Breast epithelium (tissue), 4 donors: ENCODE measurements around the gene EPO. TPM values are rescaled to one million over a fixed set of nuclear protein-coding genes. Genes with fewer than 3 reads are reported as not detected.

ENCODE experiments used
- DNase-seq, 2 donors: peaks; one replicate each; pipeline ENCODE4 v3.0.0-alpha.2; 2019; ENCODE audit warnings: low spot score in 2 of 2
- H3K27ac ChIP-seq, 2 donors: fragments of 200-600 bp; sonication (generic) in 1 of 2; one replicate each; pipeline ENCODE4 v1.5.1; 2016 to 2019; ENCODE audit warnings: mild to moderate bottlenecking in 1 of 2
- H3K27me3 ChIP-seq, 2 donors: fragments of 200-600 bp; sonication (generic) in 1 of 2; one replicate each; pipeline versions ENCODE4 v1.5.1 to v1.6.0; 2017 to 2019; ENCODE audit warnings: control low read depth in 1 of 2, mild to moderate bottlenecking in 1 of 2
- H3K36me3 ChIP-seq: fragments of 200-600 bp; one replicate; pipeline ENCODE4 v1.5.1; 2019
- H3K4me1 ChIP-seq, 2 donors: fragments of 200-600 bp; sonication (generic); one replicate each; pipeline ENCODE4 v1.5.1; 2016 to 2019; ENCODE audit warnings: control low read depth in 1 of 2
- H3K4me3 ChIP-seq, 3 donors: fragments of 200-600 bp; sonication (generic); 1 replicate in 2 of 3; 2 replicates in 1 of 3; pipeline ENCODE4 v1.5.1; 2016 to 2019; ENCODE audit warnings: mild to moderate bottlenecking in 3 of 3, moderate library complexity in 2 of 3
- H3K9me3 ChIP-seq, 2 donors: fragments of 200-600 bp; sonication (generic) in 1 of 2; one replicate each; pipeline ENCODE4 v1.5.1; 2016 to 2019; ENCODE audit warnings: control low read depth in 1 of 2
- POLR2A ChIP-seq: fragments of 450-650 bp; IDR thresholded peaks from one replicate; pipeline ENCODE4 v1.6.1; 2016; ENCODE audit warnings: antibody characterized with exemption, mild to moderate bottlenecking, moderate library complexity
- POLR2AphosphoS5 ChIP-seq, 3 donors: sonication (generic); formaldehyde crosslinking; IDR thresholded peaks; one replicate each; pipeline ENCODE4 v1.6.1; 2017; ENCODE audit warnings: antibody characterized with exemption in 3 of 3
- intact Hi-C: fragments of 100-400 bp; cut with DNase I; formaldehyde crosslinking; loops from one replicate; pipeline ENCODE4 v1.15.1; 2023; ENCODE audit warnings: low total_unique reads
- total RNA-seq, 3 donors: library from RNA; depleted of rRNA; stranded (reverse); fragments of >200 nt; gene quantifications; one replicate each; pipeline ENCODE4 v1.1.0, GENCODE V29; 2016
- TF ChIP-seq, protein P1 (sequence below), 3 donors: fragments of 450-650 bp; IDR thresholded peaks; one replicate each; pipeline ENCODE4 v1.5.1; 2016 to 2017; ENCODE audit warnings: antibody characterized with exemption in 3 of 3, mild to moderate bottlenecking in 3 of 3, moderate library complexity in 3 of 3

EPO gene
- total RNA-seq, 3 donors from 2014 or later = not detected

DNA sequence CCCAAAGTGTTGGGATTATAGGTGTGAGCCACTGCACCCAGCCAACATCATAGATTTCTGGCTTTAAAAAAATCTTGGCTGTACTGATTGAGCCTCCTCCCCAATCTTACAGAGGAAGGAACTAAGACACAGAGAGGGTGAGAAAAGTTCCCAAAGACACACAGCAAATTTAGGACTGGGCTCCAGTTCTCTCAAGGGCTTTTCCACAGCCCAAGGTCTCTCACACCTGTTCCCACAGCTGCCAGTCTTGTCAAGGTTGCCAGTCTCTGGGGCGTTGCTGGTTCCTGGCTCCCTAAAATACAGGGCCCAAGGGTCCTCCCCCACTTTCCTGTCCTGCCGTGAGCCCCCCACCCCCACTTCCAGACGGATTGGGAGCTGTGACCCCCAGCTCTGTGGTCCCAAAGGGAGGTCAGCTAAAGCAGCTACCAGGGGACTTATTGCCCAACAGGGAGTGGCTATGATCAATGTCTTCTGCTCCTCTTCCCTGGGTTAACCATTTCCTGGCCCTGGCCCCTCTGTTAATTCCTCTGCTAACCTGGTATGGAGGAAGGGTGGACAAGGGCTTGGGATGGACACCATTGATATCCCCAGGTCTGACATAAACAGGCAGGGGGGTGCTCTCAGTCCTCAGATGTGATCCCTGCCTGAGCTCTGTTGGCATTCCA, 10.0 kb downstream of the EPO start:
- no peak overlapping the region for H3K27ac ChIP-seq
- H3K27me3 ChIP-seq = no peaks in the 10 kb centered on the region
- H3K9me3 ChIP-seq = no peaks in the 10 kb centered on the region
- no peaks in the 10 kb centered on the region for H3K36me3 ChIP-seq
- no peaks in the 10 kb centered on the region for H3K4me1 ChIP-seq
- TF ChIP-seq, protein P1, sequence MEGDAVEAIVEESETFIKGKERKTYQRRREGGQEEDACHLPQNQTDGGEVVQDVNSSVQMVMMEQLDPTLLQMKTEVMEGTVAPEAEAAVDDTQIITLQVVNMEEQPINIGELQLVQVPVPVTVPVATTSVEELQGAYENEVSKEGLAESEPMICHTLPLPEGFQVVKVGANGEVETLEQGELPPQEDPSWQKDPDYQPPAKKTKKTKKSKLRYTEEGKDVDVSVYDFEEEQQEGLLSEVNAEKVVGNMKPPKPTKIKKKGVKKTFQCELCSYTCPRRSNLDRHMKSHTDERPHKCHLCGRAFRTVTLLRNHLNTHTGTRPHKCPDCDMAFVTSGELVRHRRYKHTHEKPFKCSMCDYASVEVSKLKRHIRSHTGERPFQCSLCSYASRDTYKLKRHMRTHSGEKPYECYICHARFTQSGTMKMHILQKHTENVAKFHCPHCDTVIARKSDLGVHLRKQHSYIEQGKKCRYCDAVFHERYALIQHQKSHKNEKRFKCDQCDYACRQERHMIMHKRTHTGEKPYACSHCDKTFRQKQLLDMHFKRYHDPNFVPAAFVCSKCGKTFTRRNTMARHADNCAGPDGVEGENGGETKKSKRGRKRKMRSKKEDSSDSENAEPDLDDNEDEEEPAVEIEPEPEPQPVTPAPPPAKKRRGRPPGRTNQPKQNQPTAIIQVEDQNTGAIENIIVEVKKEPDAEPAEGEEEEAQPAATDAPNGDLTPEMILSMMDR (IDR thresholded peaks at IDR 0.05) = no peak
- TF ChIP-seq POLR2A = no peak
- TF ChIP-seq POLR2AphosphoS5 (IDR thresholded peaks at IDR 0.05) = no peak
- no peak for DNase-seq
- no peak overlapping the region for H3K4me3 ChIP-seq
- intact Hi-C loops = no loop called here

DNA sequence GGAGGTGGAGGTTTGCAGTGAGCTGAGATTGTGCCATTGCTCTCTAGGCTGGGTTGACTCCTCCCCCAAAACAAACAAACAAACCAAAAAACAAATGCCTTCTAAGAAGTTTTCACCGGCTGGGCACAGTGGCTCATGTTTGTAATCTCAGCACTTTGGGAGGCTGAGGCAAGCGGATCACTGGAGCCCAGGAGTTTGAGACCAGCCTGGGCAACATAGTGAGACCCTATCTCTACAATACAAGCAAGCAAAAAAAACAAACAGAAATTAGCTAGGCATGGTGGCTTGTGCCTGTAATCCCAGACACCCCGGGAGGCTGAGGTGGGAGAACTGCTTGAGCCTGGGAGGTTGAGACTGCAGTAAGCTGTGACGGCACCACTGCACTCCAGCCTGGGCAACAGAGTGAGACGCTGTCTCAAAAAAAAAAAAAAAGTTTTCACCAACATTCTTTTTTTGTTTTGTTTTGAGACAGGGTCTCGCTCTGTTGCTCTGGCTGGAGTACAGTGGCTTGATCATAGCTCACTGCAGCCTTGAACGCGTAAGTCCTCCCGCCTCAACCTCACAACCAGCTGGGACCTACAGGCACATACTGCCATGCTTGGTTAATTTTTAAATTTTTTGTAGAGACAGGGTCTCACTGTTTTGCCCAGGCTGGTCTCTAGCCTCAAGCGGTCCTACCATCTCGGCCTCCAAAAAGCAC, 11.8 kb downstream of the EPO start:
- Histone ChIP-seq H3K4me1 (no peaks in the 10 kb centered on the region), H3K9me3 (no peaks in the 10 kb centered on the region), H3K36me3 (no peaks in the 10 kb centered on the region), H3K27me3 (no peaks in the 10 kb centered on the region), H3K27ac (no peak overlapping the region), H3K4me3 (no peak overlapping the region)
- intact Hi-C loops = no loop called here
- DNase-seq = no peak
- no peak for TF ChIP-seq POLR2A
- TF ChIP-seq, protein P1 (IDR thresholded peaks at IDR 0.05) = no peak
- TF ChIP-seq POLR2AphosphoS5 (IDR thresholded peaks at IDR 0.05) = no peak

DNA sequence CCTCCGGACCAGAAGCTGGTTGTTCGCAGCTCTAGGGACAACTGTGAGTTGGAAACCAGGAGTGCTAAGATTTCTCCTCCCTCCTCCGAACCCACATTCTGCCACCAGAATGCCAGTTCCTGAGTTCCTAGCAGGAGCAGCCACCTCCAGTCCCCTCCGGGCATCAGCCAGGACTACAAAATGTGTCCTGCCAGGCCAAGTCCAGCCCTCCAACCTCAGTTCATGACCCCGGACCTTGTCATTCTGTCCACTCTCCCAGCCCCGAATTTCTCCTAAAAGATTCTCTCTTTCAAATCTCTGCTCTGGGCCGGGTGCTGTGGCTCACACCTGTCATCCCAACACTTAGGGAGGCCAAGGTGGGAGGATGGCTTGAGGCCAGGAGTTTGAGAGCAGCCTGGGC, 15.5 kb downstream of the EPO start:
- H3K9me3 ChIP-seq = no peaks in the 10 kb centered on the region
- H3K27ac ChIP-seq = no peak overlapping the region
- H3K27me3 ChIP-seq = no peaks in the 10 kb centered on the region
- intact Hi-C loops = no loop called here
- H3K36me3 ChIP-seq = no peaks in the 10 kb centered on the region
- no peaks in the 10 kb centered on the region for H3K4me1 ChIP-seq
- TF ChIP-seq POLR2AphosphoS5 (IDR thresholded peaks at IDR 0.05) (no peak), POLR2A (no peak)
- TF ChIP-seq, protein P1 (IDR thresholded peaks at IDR 0.05) = no peak
- no peak overlapping the region for H3K4me3 ChIP-seq
- no peak for DNase-seq

DNA sequence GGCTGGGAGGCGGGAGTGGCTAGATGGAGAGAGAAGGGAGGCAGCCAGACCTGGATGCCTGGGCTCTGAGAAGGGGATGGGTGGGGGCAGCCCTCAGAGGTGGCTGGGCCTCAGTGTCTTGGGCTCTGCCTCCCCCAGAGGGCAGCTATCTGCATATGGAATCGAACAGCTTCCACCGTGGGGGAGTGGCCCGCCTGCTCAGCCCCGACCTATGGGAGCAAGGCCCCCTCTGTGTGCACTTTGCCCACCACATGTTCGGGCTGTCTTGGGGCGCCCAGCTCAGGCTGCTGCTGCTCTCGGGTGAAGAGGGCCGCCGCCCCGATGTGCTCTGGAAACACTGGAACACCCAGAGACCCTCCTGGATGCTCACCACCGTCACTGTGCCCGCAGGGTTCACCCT, 16.4 kb downstream of the EPO start:
- no peaks in the 10 kb centered on the region for H3K4me1 ChIP-seq
- DNase-seq = no peak
- H3K27ac ChIP-seq = no peak overlapping the region
- TF ChIP-seq POLR2A (no peak), POLR2AphosphoS5 (IDR thresholded peaks at IDR 0.05) (no peak)
- TF ChIP-seq, protein P1 (IDR thresholded peaks at IDR 0.05) = no peak
- H3K9me3 ChIP-seq = no peaks in the 10 kb centered on the region
- intact Hi-C loops = no loop called here
- H3K4me3 ChIP-seq = no peak overlapping the region
- H3K27me3 ChIP-seq = no peaks in the 10 kb centered on the region
- H3K36me3 ChIP-seq = no peaks in the 10 kb centered on the region

DNA sequence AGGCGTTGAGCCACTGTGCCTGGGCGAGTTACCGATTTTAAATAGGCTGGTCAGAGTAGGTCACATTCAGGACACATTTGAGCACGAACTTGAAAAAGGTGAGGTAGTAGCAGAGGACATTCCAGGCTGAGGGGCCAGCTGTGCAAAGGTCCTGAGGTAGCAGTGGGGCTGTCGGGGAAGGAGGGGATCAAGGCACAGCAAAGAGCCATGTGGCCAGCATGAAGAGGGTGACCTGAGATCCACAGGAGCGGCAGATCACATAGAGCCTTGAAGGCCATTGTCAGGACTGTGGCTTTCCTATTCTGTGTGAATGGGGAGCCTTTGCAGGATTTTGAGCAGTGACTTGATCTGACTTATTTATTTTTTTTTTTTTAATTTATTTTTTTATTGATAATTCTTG, 19.7 kb downstream of the EPO start:
- intact Hi-C loops = no loop called here
- Histone ChIP-seq H3K36me3 (no peaks in the 10 kb centered on the region), H3K4me3 (no peak overlapping the region), H3K27ac (no peak overlapping the region), H3K27me3 (no peaks in the 10 kb centered on the region), H3K4me1 (no peaks in the 10 kb centered on the region), H3K9me3 (no peaks in the 10 kb centered on the region)
- TF ChIP-seq, protein P1 (IDR thresholded peaks at IDR 0.05) = no peak
- TF ChIP-seq POLR2AphosphoS5 (IDR thresholded peaks at IDR 0.05) (no peak), POLR2A (no peak)
- DNase-seq = no peak
